Smooth muscle cell (in vitro differentiated cells): ENCODE measurements around the gene KDM7A. TPM values are rescaled to one million over a fixed set of nuclear protein-coding genes. Genes with fewer than 3 reads are reported as not detected.

Experiments used
- DNase-seq: peaks from one replicate; lab custom pipeline; 2025; ENCODE audit not compliant: unreplicated experiment; lab: John Stamatoyannopoulos, UW
- H2AFZ ChIP-seq: fragments of 200-600 bp; sonication (generic); 2 replicates; pipeline ENCODE4 v1.6.0; 2016; ENCODE audit warnings: antibody characterized with exemption, low read depth, mild to moderate bottlenecking
- H3F3A ChIP-seq: fragments of 200-600 bp; sonication (generic); 2 replicates; pipeline ENCODE4 v1.6.0; 2017; ENCODE audit warnings: antibody characterized with exemption, low read depth
- H3K27ac ChIP-seq: fragments of 200-600 bp; sonication (generic); 2 replicates; pipeline ENCODE4 v1.5.1; 2016; ENCODE audit warnings: low read depth, mild to moderate bottlenecking
- H3K27me3 ChIP-seq: fragments of 200-600 bp; sonication (generic); 2 replicates; pipeline ENCODE4 v1.6.1; 2016; ENCODE audit warnings: low read depth, mild to moderate bottlenecking
- H3K36me3 ChIP-seq: fragments of 200-600 bp; sonication (generic); 2 replicates; pipeline ENCODE4 v1.5.1; 2016; ENCODE audit warnings: low read depth
- H3K4me1 ChIP-seq: fragments of 200-600 bp; sonication (generic); 2 replicates; pipeline ENCODE4 v1.5.1; 2016; ENCODE audit warnings: low read depth
- H3K4me2 ChIP-seq: fragments of 200-600 bp; sonication (generic); 2 replicates; pipeline ENCODE4 v1.6.0; 2016; ENCODE audit warnings: mild to moderate bottlenecking
- H3K4me3 ChIP-seq: fragments of 200-600 bp; sonication (generic); 2 replicates; pipeline ENCODE4 v1.5.1; 2016; ENCODE audit warnings: mild to moderate bottlenecking
- H3K79me2 ChIP-seq: fragments of 200-600 bp; sonication (generic); 2 replicates; pipeline ENCODE4 v1.6.0; 2016; ENCODE audit warnings: low read depth, mild to moderate bottlenecking
- H3K9ac ChIP-seq: fragments of 200-600 bp; sonication (generic); 2 replicates; pipeline ENCODE4 v1.6.0; 2016; ENCODE audit warnings: low read depth
- H3K9me3 ChIP-seq: fragments of 200-600 bp; sonication (generic); replicated peaks from 2 replicates; pipeline ENCODE4 v1.5.1; 2016; ENCODE audit warnings: low read depth
- H4K20me1 ChIP-seq: fragments of 200-600 bp; sonication (generic); 2 replicates; pipeline ENCODE4 v1.6.0; 2016; ENCODE audit warnings: low read depth
- CTCF ChIP-seq: fragments of 200-600 bp; sonication (generic); IDR thresholded peaks from 2 replicates; pipeline ENCODE4 v1.5.1; 2017; ENCODE audit warnings: borderline replicate concordance, mild to moderate bottlenecking, antibody characterized with exemption; ENCODE audit not compliant: insufficient read depth, poor library complexity, severe bottlenecking
- WGBS: methylation state at CpG from one replicate; pipeline ENCODE4 v1.1.7; 2016; ENCODE audit warnings: low lambda C conversion rate; 5-methylcytosine and 5-hydroxymethylcytosine counted together
- polyA plus RNA-seq: library from polyadenylated mRNA; unstranded; fragments of >200 nt; fragmentation: Nextera tagmentation; extraction: Ambion mirVana; gene quantifications from 2 replicates; pipeline ENCODE4 v1.2.1, GENCODE V29; 2016
- total RNA-seq: library from RNA; depleted of rRNA; stranded (reverse); fragments of >200 nt; gene quantifications from 2 replicates; pipeline ENCODE4 v1.2.3, GENCODE V29; 2014

Gene KDM7A
- total and polyA plus RNA-seq, 2 experiments from 2014 or later: 0.88 to 17.3 TPM

- 97% methylated on average over 4 of the region's 4 CpGs for WGBS
- H3K9me3 ChIP-seq: no peaks in the 10 kb centered on the region
- no peak overlapping the region for H3K27ac ChIP-seq
- no peak for DNase-seq
- no peak overlapping the region for H2AFZ ChIP-seq
- TF ChIP-seq CTCF: no peak
- no peaks in the 10 kb centered on the region for H3K79me2 ChIP-seq
- H3K4me3 ChIP-seq: no peak overlapping the region
- no peaks in the 10 kb centered on the region for H3F3A ChIP-seq
- H3K9ac ChIP-seq: no peak overlapping the region
- no peaks in the 10 kb centered on the region for H3K27me3 ChIP-seq
- no peaks in the 10 kb centered on the region for H4K20me1 ChIP-seq
- H3K4me1 ChIP-seq: no peaks in the 10 kb centered on the region
- no peaks in the 10 kb centered on the region for H3K36me3 ChIP-seq
- H3K4me2 ChIP-seq: no peak overlapping the region
Measured at GRCh38 chr7:140217750-140218501, 41.1 kb upstream of the KDM7A start.

- H3K36me3 ChIP-seq: no peaks in the 10 kb centered on the region
- 98% methylated on average over 3 of the region's 3 CpGs for WGBS
- no peak overlapping the region for H3K4me2 ChIP-seq
- H3K27ac ChIP-seq: no peak overlapping the region
- no peaks in the 10 kb centered on the region for H3K4me1 ChIP-seq
- no peak overlapping the region for H3K9ac ChIP-seq
- H3F3A ChIP-seq: no peaks in the 10 kb centered on the region
- no peak for TF ChIP-seq CTCF
- H4K20me1 ChIP-seq: no peaks in the 10 kb centered on the region
- DNase-seq: no peak
- H3K79me2 ChIP-seq: no peaks in the 10 kb centered on the region
- no peaks in the 10 kb centered on the region for H3K9me3 ChIP-seq
- H2AFZ ChIP-seq: no peak overlapping the region
- no peak overlapping the region for H3K4me3 ChIP-seq
- H3K27me3 ChIP-seq: no peaks in the 10 kb centered on the region
Measured at GRCh38 chr7:140215281-140215680, 38.5 kb upstream of the KDM7A start.

GRCh38 chr7:140214075-140214684 lies 37.4 kb upstream of the KDM7A start:
- no peak for DNase-seq
- no peak overlapping the region for H2AFZ ChIP-seq
- H3K27ac ChIP-seq: no peak overlapping the region
- no peaks in the 10 kb centered on the region for H3K9me3 ChIP-seq
- no peaks in the 10 kb centered on the region for H4K20me1 ChIP-seq
- no peaks in the 10 kb centered on the region for H3K4me1 ChIP-seq
- H3K4me3 ChIP-seq: no peak overlapping the region
- no peaks in the 10 kb centered on the region for H3F3A ChIP-seq
- 65% methylated on average over 3 of the region's 3 CpGs for WGBS
- no peaks in the 10 kb centered on the region for H3K79me2 ChIP-seq
- H3K36me3 ChIP-seq: no peaks in the 10 kb centered on the region
- no peak for TF ChIP-seq CTCF
- no peak overlapping the region for H3K9ac ChIP-seq
- H3K4me2 ChIP-seq: no peak overlapping the region
- H3K27me3 ChIP-seq: peaks cover 3% of the 10 kb centered on the region

- Histone ChIP-seq H3K4me3 (no peak overlapping the region), H3K4me1 (no peaks in the 10 kb centered on the region), H3K36me3 (no peaks in the 10 kb centered on the region), H3K9me3 (no peaks in the 10 kb centered on the region), H2AFZ (no peak overlapping the region), H3K9ac (no peak overlapping the region), H3K4me2 (no peak overlapping the region), H3K27ac (no peak overlapping the region), H3K27me3 (peaks cover 3% of the 10 kb centered on the region), H4K20me1 (no peaks in the 10 kb centered on the region), H3F3A (no peaks in the 10 kb centered on the region), H3K79me2 (no peaks in the 10 kb centered on the region)
- no peak for DNase-seq
- no peak for TF ChIP-seq CTCF
- 93% methylated on average over 3 of the region's 3 CpGs for WGBS
Measured at GRCh38 chr7:140213684-140214074, 36.9 kb upstream of the KDM7A start.
